Stomach (tissue), 9 donors: ENCODE measurements around the gene EN2. TPM values are rescaled to one million over a fixed set of nuclear protein-coding genes. Genes with fewer than 3 reads are reported as not detected.

Source experiments
- DNase-seq, 2 donors: peaks; one replicate each; pipeline versions ENCODE4 v3.0.0 to v3.0.0-alpha.2; 2013 to 2019
- H3K27ac ChIP-seq, 5 donors: fragments of 200-600 bp in 4 of 5; sonication (generic) in 4 of 5; one replicate each; pipeline ENCODE4 v1.5.1; 2013 to 2019; ENCODE audit warnings: mild to moderate bottlenecking in 1 of 5, moderate library complexity in 1 of 5
- H3K27me3 ChIP-seq, 3 donors: fragments of 200-600 bp; sonication (generic); one replicate each; pipeline ENCODE4 v1.5.1; 2017 to 2019; ENCODE audit warnings: mixed run types in 1 of 3
- H3K36me3 ChIP-seq, 4 donors: fragments of 200-600 bp; sonication (generic); 1 replicate in 3 of 4; 2 replicates in 1 of 4; pipeline ENCODE4 v1.5.1; 2016 to 2019
- H3K4me1 ChIP-seq, 4 donors: fragments of 200-600 bp; sonication (generic); one replicate each; pipeline ENCODE4 v1.5.1; 2016 to 2019
- H3K4me3 ChIP-seq, 4 donors: fragments of 200-600 bp; sonication (generic) in 3 of 4; one replicate each; pipeline ENCODE4 v1.5.1; 2016 to 2019; ENCODE audit warnings: mild to moderate bottlenecking in 1 of 4
- H3K9me3 ChIP-seq, 4 donors: fragments of 200-600 bp; sonication (generic); one replicate each; pipeline ENCODE4 v1.5.1; 2016 to 2019
- EP300 ChIP-seq: sonication (generic); formaldehyde crosslinking; IDR thresholded peaks from one replicate; pipeline ENCODE4 v1.6.1; 2017; ENCODE audit warnings: antibody characterized with exemption
- POLR2A ChIP-seq, 4 donors: fragments of 450-650 bp; IDR thresholded peaks; one replicate each; pipeline ENCODE4 v1.6.1; 2016; ENCODE audit warnings: antibody characterized with exemption in 4 of 4, control low read depth in 2 of 4, mild to moderate bottlenecking in 1 of 4, moderate library complexity in 1 of 4
- POLR2AphosphoS5 ChIP-seq, 3 donors: sonication (generic); formaldehyde crosslinking; IDR thresholded peaks; one replicate each; pipeline ENCODE4 v1.6.1; 2016; ENCODE audit warnings: antibody characterized with exemption in 3 of 3
- WGBS, 5 donors: extraction: QIAGEN DNeasy Blood & Tissue Kit in 3 of 5; methylation state at CpG; one replicate each; pipeline versions ENCODE4 v1.1.5 to v1.1.7; 2013 to 2018; 5-methylcytosine and 5-hydroxymethylcytosine counted together
- intact Hi-C: fragments of 100-400 bp; cut with DNase I; formaldehyde crosslinking; loops from one replicate; pipeline ENCODE4 v1.15.1; 2023; ENCODE audit warnings: low total_unique reads
- polyA plus RNA-seq, 3 donors: library from polyadenylated mRNA; stranded (reverse); fragments of 200-250 nt; gene quantifications; one replicate each; pipeline ENCODE4 v1.2.3, GENCODE V29; 2013
- total RNA-seq, 5 donors: library from RNA; depleted of rRNA; stranded (reverse); fragments of >200 nt; gene quantifications; one replicate each; pipeline versions ENCODE4 v1.1.0 to v1.2.3, GENCODE V29; 2014 to 2016
- TF ChIP-seq, protein P1 (sequence below), 7 experiments: fragments of 450-650 bp in 4 of 7; fragments of 200-600 bp in 3 of 7; sonication (generic) in 3 of 7; IDR thresholded peaks; one replicate each; pipeline ENCODE4 v1.5.1; 2016 to 2019; ENCODE audit warnings: antibody characterized with exemption in 7 of 7, control low read depth in 2 of 7, mild to moderate bottlenecking in 1 of 7
- donor health status: healthy with polysubstance abuse.
- donor health status: Bipolar disorder and iron deficiency.
- donor health status: healthy.

The EN2 gene
- total and polyA plus RNA-seq, 8 donors, result 0.03 TPM; not detected in 7

DNA sequence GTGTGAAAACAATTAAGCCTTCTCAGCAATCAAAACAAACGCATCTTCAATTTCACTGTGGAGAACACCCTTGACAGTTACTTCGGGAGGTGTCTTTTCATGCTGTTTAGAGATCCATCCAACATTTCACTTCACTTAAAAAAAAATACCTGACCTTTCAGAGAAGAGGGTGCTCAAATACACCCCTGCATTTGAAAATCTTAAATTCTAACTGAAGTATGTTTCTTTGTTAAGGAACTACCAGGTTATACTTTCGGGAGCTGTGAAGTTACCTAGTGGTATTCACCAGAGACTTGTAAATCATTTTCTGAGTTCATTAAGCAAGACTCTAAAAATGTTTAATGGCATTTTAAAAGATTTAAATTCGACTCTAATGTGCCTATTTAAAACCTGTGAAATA is 49.6 kb downstream of the EN2 start:
- TF ChIP-seq POLR2AphosphoS5 (IDR thresholded peaks at IDR 0.05) (no peak), EP300 (no peak), POLR2A (IDR thresholded peaks at IDR 0.05) (no peak)
- TF ChIP-seq, protein P1, sequence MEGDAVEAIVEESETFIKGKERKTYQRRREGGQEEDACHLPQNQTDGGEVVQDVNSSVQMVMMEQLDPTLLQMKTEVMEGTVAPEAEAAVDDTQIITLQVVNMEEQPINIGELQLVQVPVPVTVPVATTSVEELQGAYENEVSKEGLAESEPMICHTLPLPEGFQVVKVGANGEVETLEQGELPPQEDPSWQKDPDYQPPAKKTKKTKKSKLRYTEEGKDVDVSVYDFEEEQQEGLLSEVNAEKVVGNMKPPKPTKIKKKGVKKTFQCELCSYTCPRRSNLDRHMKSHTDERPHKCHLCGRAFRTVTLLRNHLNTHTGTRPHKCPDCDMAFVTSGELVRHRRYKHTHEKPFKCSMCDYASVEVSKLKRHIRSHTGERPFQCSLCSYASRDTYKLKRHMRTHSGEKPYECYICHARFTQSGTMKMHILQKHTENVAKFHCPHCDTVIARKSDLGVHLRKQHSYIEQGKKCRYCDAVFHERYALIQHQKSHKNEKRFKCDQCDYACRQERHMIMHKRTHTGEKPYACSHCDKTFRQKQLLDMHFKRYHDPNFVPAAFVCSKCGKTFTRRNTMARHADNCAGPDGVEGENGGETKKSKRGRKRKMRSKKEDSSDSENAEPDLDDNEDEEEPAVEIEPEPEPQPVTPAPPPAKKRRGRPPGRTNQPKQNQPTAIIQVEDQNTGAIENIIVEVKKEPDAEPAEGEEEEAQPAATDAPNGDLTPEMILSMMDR (IDR thresholded peaks at IDR 0.05), result no peak
- WGBS, 5 donors, result 8 to 14% (median 9%) methylated on average over 4 of the region's 4 CpGs

DNA sequence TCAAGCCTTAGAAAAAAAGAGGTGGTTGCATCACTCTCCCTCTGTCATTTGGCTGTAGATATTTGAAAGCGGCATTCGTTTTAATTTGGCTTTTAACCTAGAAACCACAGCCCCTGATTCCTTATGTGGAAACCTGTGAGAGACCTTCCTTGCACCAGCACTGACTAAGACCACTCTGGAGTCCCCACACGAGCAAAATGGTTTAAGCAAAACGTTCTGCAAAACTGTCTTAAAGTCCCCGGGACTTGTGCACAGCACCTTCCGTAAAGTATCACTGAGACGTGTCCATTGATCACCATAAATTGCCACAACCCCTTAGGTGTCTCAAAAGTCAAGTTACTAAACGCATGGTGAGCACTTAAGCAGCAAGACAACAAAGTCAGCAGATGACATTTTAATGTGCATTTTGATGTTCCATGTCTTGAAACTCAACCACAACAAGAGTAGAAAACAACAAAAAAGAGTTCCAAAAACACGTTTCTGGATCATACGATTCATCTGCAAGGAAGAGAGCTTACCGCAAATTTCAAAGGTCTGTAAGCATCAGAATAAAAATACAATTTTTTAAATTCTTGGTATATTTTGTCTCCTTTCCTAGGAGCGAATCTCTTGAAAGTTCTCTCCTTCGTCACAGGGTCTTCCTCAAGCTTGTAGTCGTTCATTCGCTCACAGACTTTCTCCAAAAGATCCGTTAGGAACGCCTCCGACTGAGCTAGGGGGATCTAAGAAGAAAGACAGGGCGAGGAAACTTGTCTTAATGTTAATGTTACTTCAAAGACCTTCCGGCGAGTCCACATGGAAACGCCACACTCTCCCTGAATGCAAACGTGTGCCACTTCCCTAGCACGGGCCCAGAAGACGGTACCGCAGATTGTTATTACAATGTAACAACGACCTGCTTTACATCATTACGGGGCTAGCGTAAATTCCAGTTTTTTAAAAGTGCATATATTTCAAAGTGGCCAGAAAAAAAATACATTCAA is 50.7 kb downstream of the EN2 start:
- Histone ChIP-seq H3K4me1 (peaks cover 0 to 19% (median 12%) of the 10 kb centered on the region in 4 donors), H3K36me3 (no peaks in the 10 kb centered on the region), H3K4me3 (no peak overlapping the region), H3K27ac (no peak overlapping the region), H3K27me3 (peaks cover 28 to 99% (median 80%) of the 10 kb centered on the region in 3 donors), H3K9me3 (peaks cover 0 to 21% (median 0%) of the 10 kb centered on the region in 4 donors)
- intact Hi-C loops, result no loop called here
- WGBS, 5 donors, result 9 to 12% (median 11%) methylated on average over 29 of the region's 29 CpGs
- no peak for TF ChIP-seq EP300
- no peak for DNase-seq

More for the DNA sequence above, 49.6 kb downstream of the EN2 start:
- intact Hi-C loops, result no loop called here
- Histone ChIP-seq H3K27ac (no peak overlapping the region), H3K4me1 (peaks cover 0 to 19% (median 12%) of the 10 kb centered on the region in 4 donors), H3K27me3 (peaks cover 28 to 99% (median 89%) of the 10 kb centered on the region in 3 donors), H3K4me3 (no peak overlapping the region), H3K36me3 (no peaks in the 10 kb centered on the region), H3K9me3 (peaks cover 0 to 21% (median 0%) of the 10 kb centered on the region in 4 donors)
- no peak for DNase-seq

DNA sequence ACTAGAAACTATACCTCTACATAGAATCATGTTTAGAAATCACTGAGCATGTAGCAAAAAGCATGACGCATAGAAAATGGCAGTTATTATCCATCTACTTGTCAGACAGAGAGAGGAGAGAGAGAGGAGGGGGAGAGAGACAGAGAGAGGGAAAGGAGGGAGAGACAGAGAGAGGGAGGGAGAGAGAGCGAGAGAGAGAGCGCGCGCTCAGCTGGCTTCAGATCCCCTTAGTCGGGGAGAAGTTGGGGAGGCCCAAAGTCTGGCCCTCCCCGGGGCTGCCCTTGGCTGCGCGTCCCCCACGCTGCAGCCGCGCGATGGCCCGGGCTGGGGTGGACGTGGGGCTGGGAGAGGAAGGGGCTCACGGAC is 51.4 kb downstream of the EN2 start:
- peaks cover 0 to 21% (median 0%) of the 10 kb centered on the region in 4 donors for H3K9me3 ChIP-seq
- no peaks in the 10 kb centered on the region for H3K36me3 ChIP-seq
- H3K4me3 ChIP-seq, result peak overlapping the region in 1 of 4 donors; percentile 19
- no peak for DNase-seq
- H3K4me1 ChIP-seq, result peaks cover 0 to 19% (median 12%) of the 10 kb centered on the region in 4 donors
- 5 to 9% (median 9%) methylated on average over 13 to 16 of the region's 16 CpGs for WGBS, 5 donors
- peaks cover 28 to 100% (median 84%) of the 10 kb centered on the region in 3 donors for H3K27me3 ChIP-seq
- no peak overlapping the region for H3K27ac ChIP-seq
- intact Hi-C loops, result no loop called here
- TF ChIP-seq, protein P1 (IDR thresholded peaks at IDR 0.05), result no peak
- TF ChIP-seq EP300 (no peak), POLR2AphosphoS5 (IDR thresholded peaks at IDR 0.05) (no peak), POLR2A (IDR thresholded peaks at IDR 0.05) (no peak)

DNA sequence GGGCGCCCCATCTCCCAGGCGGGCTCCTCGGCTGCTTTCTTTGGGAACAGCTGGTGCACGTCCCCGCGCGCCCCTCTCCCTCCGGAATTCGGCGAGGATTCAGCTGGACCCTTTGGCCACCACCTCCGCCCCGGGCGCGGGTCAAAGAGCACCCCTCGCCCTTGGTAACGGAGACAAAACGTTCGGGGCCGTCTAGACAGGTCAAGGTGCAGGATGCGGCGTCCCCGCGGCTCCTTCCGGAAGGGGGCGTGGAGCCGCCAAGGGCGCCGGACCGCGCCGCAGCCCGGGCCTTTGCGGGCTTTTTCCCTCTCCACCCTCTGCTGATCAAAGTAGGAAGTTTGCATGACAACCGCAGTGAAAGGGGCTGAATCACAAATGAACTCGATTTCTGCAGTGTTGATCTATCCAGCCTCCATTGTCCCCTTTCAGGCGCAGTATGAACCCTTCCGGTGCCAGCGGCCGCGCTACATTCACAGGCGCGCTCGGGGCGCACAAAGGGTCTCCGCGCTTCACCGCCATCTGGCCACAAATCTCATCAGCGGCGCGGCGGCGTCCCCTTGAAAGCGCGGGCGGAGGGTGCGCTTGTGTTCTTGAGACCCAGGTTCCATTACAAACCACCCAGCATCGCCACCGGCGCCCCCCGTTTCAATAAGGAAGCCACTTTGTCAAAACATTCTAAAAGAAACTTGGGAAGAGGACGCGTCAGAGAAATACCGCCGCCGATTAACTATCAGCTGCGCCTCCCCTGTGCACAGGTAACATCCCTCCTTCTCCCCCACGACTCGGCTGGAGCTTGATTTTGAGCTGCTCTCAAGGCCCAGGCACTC is 52.0 kb downstream of the EN2 start:
- peaks cover 28 to 100% (median 84%) of the 10 kb centered on the region in 3 donors for H3K27me3 ChIP-seq
- peaks cover 0 to 19% (median 12%) of the 10 kb centered on the region in 4 donors for H3K4me1 ChIP-seq
- no peak overlapping the region for H3K27ac ChIP-seq
- TF ChIP-seq, protein P1 (IDR thresholded peaks at IDR 0.05), result no peak
- no peak for TF ChIP-seq EP300
- TF ChIP-seq POLR2A (IDR thresholded peaks at IDR 0.05), result no peak
- TF ChIP-seq POLR2AphosphoS5 (IDR thresholded peaks at IDR 0.05), result no peak
- H3K36me3 ChIP-seq, result no peaks in the 10 kb centered on the region
- peak overlapping the region in 2 of 4 donors; percentile 14 to 19 for H3K4me3 ChIP-seq
- H3K9me3 ChIP-seq, result peaks cover 0 to 21% (median 0%) of the 10 kb centered on the region in 4 donors
- intact Hi-C loops, result no loop called here
- WGBS, 5 donors, result 4 to 5% (median 4%) methylated on average over 35 to 68 of the region's 68 CpGs
- no peak for DNase-seq
